Uterus (tissue), 4 donors: Measurements from ENCODE around the gene TLE4. TPM values are rescaled to one million over a fixed set of nuclear protein-coding genes. Genes with fewer than 3 reads are reported as not detected.

Experiments used
- DNase-seq, 2 donors: peaks; one replicate each; pipeline ENCODE4 v3.0.0-alpha.2; 2019 to 2020
- H3K27ac ChIP-seq, 2 donors: fragments of 200-600 bp; sonication (generic); 1 replicate in 1 of 2; 2 replicates in 1 of 2; pipeline ENCODE4 v1.5.1; 2016 to 2018
- H3K27me3 ChIP-seq, 2 donors: fragments of 200-600 bp; sonication (generic); one replicate each; pipeline ENCODE4 v1.5.1; 2018 to 2019; ENCODE audit warnings: control low read depth in 1 of 2
- H3K36me3 ChIP-seq, 2 donors: fragments of 200-600 bp; sonication (generic); one replicate each; pipeline ENCODE4 v1.5.1; 2019; ENCODE audit warnings: control low read depth in 1 of 2
- H3K4me1 ChIP-seq, 2 donors: fragments of 200-600 bp; sonication (generic); one replicate each; pipeline ENCODE4 v1.5.1; 2018 to 2019; ENCODE audit warnings: control low read depth in 1 of 2
- H3K4me3 ChIP-seq, 2 donors: fragments of 200-600 bp; sonication (generic); 1 replicate in 1 of 2; 2 replicates in 1 of 2; pipeline ENCODE4 v1.5.1; 2018 to 2019; ENCODE audit warnings: mild to moderate bottlenecking in 1 of 2
- H3K9me3 ChIP-seq, 2 donors: fragments of 200-600 bp; sonication (generic); one replicate each; pipeline ENCODE4 v1.5.1; 2019; ENCODE audit warnings: control low read depth in 1 of 2
- POLR2A ChIP-seq, 2 donors: fragments of 450-650 bp; IDR thresholded peaks; one replicate each; pipeline ENCODE4 v1.6.1; 2016; ENCODE audit warnings: antibody characterized with exemption in 2 of 2, mild to moderate bottlenecking in 1 of 2, moderate library complexity in 1 of 2
- intact Hi-C: fragments of 100-400 bp; cut with DNase I; formaldehyde crosslinking; loops from one replicate; pipeline ENCODE4 v1.15.1; 2023; ENCODE audit warnings: low total_unique reads
- total RNA-seq, 4 donors: library from RNA; depleted of rRNA in 3 of 4; stranded (reverse); fragments of >200 nt in 3 of 4; gene quantifications; one replicate each; pipeline versions ENCODE4 v1.1.0 to v1.2.4, GENCODE V29; 2014 to 2023
- TF ChIP-seq, protein P1 (sequence below), 4 experiments: fragments of 200-600 bp in 2 of 4; fragments of 450-650 bp in 2 of 4; sonication (generic) in 2 of 4; IDR thresholded peaks; one replicate each; pipeline ENCODE4 v1.5.1; 2016 to 2019; ENCODE audit warnings: antibody characterized with exemption in 4 of 4, mild to moderate bottlenecking in 2 of 4, moderate library complexity in 1 of 4
- donor health status: DM: yes; HTN: yes; CAD: no.

TLE4 gene
- total RNA-seq, 4 donors from 2014 or later = 21.1 to 134 (median 35.1) TPM

DNA sequence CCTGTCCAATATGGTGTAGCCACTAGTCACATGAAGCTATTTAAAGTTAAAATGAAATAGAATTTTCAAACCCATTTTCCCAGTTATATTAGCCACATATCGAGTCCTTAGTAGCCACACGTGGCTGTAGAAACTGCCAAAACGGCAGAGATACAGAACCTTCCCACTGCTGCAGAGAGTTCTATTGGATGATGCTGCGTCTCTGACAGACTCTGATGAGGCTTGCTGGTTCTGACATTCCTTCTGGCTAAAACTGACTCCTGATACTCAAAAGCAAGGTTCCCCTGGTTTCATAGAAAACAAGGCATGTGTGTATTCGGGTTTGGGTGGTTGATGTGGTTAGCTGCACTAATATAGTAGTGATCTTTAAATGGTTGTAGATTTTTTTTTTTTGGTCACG is 91.5 kb downstream of the TLE4 start:
- no peaks in the 10 kb centered on the region for H3K9me3 ChIP-seq
- H3K27me3 ChIP-seq = no peaks in the 10 kb centered on the region
- no peak for TF ChIP-seq POLR2A (IDR thresholded peaks at IDR 0.05)
- TF ChIP-seq, protein P1, sequence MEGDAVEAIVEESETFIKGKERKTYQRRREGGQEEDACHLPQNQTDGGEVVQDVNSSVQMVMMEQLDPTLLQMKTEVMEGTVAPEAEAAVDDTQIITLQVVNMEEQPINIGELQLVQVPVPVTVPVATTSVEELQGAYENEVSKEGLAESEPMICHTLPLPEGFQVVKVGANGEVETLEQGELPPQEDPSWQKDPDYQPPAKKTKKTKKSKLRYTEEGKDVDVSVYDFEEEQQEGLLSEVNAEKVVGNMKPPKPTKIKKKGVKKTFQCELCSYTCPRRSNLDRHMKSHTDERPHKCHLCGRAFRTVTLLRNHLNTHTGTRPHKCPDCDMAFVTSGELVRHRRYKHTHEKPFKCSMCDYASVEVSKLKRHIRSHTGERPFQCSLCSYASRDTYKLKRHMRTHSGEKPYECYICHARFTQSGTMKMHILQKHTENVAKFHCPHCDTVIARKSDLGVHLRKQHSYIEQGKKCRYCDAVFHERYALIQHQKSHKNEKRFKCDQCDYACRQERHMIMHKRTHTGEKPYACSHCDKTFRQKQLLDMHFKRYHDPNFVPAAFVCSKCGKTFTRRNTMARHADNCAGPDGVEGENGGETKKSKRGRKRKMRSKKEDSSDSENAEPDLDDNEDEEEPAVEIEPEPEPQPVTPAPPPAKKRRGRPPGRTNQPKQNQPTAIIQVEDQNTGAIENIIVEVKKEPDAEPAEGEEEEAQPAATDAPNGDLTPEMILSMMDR (IDR thresholded peaks at IDR 0.05) = no peak
- H3K4me3 ChIP-seq = no peak overlapping the region
- H3K27ac ChIP-seq = peak overlapping the region in 1 of 2 donors; percentile 21
- no peak for DNase-seq
- intact Hi-C loops = no loop called here
- H3K4me1 ChIP-seq = peaks cover 5 to 6% of the 10 kb centered on the region in 2 donors
- H3K36me3 ChIP-seq = no peaks in the 10 kb centered on the region

DNA sequence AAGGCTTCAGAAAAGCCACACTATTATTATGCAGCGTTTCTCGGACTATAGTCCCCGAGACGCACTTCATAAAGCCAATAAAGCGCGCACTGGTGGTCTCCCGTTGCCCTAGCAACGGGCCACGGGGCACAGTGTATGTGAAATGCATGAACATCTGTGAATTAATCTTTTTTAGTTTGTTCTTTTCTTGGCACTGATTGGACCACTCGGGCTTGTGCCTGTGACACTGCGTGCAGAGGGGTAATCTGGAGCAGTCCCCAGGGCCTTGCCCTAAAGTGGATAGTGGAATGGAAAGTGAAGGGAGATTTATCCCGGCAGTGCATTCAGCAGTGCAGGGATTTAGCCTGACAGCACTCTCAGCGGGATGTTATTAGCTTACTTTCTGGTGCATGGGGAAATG is 92.1 kb downstream of the TLE4 start:
- TF ChIP-seq, protein P1 (IDR thresholded peaks at IDR 0.05) = no peak
- no peak for TF ChIP-seq POLR2A (IDR thresholded peaks at IDR 0.05)
- H3K9me3 ChIP-seq = no peaks in the 10 kb centered on the region
- intact Hi-C loops = no loop called here
- H3K27ac ChIP-seq = no peak overlapping the region
- no peaks in the 10 kb centered on the region for H3K27me3 ChIP-seq
- DNase-seq = no peak
- H3K36me3 ChIP-seq = no peaks in the 10 kb centered on the region
- H3K4me3 ChIP-seq = no peak overlapping the region
- peaks cover 5 to 6% of the 10 kb centered on the region in 2 donors for H3K4me1 ChIP-seq

DNA sequence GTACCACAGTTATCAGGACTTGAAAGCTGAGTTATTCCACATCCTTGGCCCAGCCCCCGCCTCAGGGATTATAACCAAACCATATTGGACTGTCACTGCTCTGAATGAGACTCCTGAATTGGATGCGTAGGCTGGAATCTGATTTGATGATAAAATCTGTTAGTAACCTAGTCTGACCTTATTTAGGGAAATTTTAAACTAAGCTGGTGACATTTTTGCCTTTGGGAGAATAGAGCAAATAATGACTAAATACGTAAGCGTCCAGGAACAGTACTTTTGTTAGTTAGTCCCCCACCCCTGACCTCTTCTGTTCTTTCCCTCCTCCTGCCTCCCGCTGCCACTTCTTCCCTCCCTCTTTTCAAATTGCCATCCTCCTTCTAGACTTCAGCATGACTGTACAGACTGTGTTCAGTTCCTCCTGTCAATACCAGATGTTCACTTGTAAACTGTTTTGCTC is 92.6 kb downstream of the TLE4 start:
- Histone ChIP-seq H3K27me3 (no peaks in the 10 kb centered on the region), H3K27ac (no peak overlapping the region), H3K4me3 (no peak overlapping the region), H3K9me3 (no peaks in the 10 kb centered on the region), H3K4me1 (peaks cover 5 to 6% of the 10 kb centered on the region in 2 donors), H3K36me3 (no peaks in the 10 kb centered on the region)
- TF ChIP-seq, protein P1 (IDR thresholded peaks at IDR 0.05) = no peak
- TF ChIP-seq POLR2A (IDR thresholded peaks at IDR 0.05) = no peak
- no peak for DNase-seq
- intact Hi-C loops = no loop called here

DNA sequence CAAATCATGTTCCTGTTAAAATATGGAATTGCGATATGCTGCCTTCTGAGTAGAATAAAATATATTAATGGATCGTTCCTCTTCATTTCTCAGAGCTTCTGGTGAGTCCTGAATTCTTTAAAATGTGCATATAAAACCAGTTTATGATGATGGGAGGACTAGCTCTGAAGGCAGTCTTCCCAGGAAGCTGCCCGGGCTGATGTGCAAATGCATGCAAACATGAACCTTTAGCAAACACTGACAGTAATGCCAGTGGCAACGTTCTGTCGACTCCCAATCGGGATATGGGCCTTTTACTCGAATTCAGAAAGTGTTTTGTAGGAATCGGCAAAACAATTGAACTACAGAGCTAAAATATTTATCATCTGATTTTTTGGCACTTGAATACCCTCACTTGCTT is 93.6 kb downstream of the TLE4 start:
- DNase-seq = no peak
- intact Hi-C loops = no loop called here
- Histone ChIP-seq H3K9me3 (no peaks in the 10 kb centered on the region), H3K36me3 (no peaks in the 10 kb centered on the region), H3K27me3 (no peaks in the 10 kb centered on the region), H3K27ac (no peak overlapping the region), H3K4me3 (no peak overlapping the region), H3K4me1 (peaks cover 5 to 6% of the 10 kb centered on the region in 2 donors)
- TF ChIP-seq, protein P1 (IDR thresholded peaks at IDR 0.05) = no peak

DNA sequence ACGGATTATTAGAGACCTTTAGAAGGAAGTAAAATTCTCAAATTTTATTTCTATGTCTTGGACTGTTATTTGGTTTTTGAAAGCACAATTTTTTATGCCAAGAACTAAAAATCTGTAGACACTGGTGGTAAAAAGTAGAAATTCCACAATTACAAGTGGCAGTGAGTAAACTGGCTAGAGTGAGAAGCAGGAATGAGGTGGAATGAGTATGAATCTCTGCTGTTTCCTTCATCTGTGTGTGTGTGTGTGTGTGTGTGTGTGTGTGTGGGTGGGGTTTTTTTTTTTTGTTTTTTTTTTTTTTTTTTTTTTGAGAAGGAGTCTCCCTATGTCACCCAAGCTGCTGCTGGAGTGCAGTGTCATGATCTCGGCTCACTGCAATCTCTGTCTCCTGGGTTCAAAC is 94.2 kb downstream of the TLE4 start:
- Histone ChIP-seq H3K9me3 (no peaks in the 10 kb centered on the region), H3K36me3 (no peaks in the 10 kb centered on the region), H3K27ac (no peak overlapping the region), H3K4me3 (no peak overlapping the region), H3K4me1 (peaks cover 5 to 6% of the 10 kb centered on the region in 2 donors), H3K27me3 (no peaks in the 10 kb centered on the region)
- no peak for DNase-seq
- TF ChIP-seq POLR2A (IDR thresholded peaks at IDR 0.05) = no peak
- TF ChIP-seq, protein P1 (IDR thresholded peaks at IDR 0.05) = no peak
- intact Hi-C loops = no loop called here
